HEK293 (cell line): Measurements from ENCODE around the gene C1orf56.

Source experiments
- BCL11A ChIP-seq: fragments of 450-650 bp; formaldehyde crosslinking; IDR thresholded peaks from 2 replicates; pipeline ENCODE4 v1.5.1; 2016; ENCODE audit warnings: low read depth, missing biosample characterization, missing genetic modification characterization
- EGR2 ChIP-seq: fragments of 450-650 bp; formaldehyde crosslinking; IDR thresholded peaks from 2 replicates; pipeline ENCODE4 v1.5.1; 2016; ENCODE audit warnings: low read depth, missing biosample characterization, missing genetic modification characterization
- GLIS2 ChIP-seq: fragments of 450-650 bp; formaldehyde crosslinking; IDR thresholded peaks from 2 replicates; pipeline ENCODE4 v1.5.1; 2016; ENCODE audit warnings: missing biosample characterization, missing genetic modification characterization
- HOXC10 ChIP-seq: sonication (generic); formaldehyde crosslinking; IDR thresholded peaks from 2 replicates; pipeline ENCODE4 v1.8.1; 2023; ENCODE audit warnings: mild to moderate bottlenecking, missing genetic modification reagents
- KLF9 ChIP-seq: fragments of 450-650 bp; formaldehyde crosslinking; IDR thresholded peaks from 2 replicates; pipeline ENCODE4 v1.5.1; 2016; ENCODE audit warnings: missing biosample characterization, missing genetic modification characterization, low read depth
- MEIS1 ChIP-seq: sonication (generic); formaldehyde crosslinking; IDR thresholded peaks from 2 replicates; pipeline ENCODE4 v1.8.1; 2022; ENCODE audit warnings: missing genetic modification reagents, mild to moderate bottlenecking, borderline replicate concordance
- PATZ1 ChIP-seq: fragments of 450-650 bp; formaldehyde crosslinking; IDR thresholded peaks from 2 replicates; pipeline ENCODE4 v1.5.1; 2016; ENCODE audit warnings: missing biosample characterization, missing genetic modification characterization
- PRDM6 ChIP-seq: fragments of 450-650 bp; formaldehyde crosslinking; IDR thresholded peaks from 2 replicates; pipeline ENCODE4 v1.5.1; 2017; ENCODE audit warnings: missing biosample characterization, missing genetic modification characterization
- SETDB1 ChIP-seq: IDR thresholded peaks from one replicate; pipeline ENCODE4 v1.6.1; 2017; ENCODE audit warnings: mild to moderate bottlenecking, low read length, moderate library complexity, mixed read lengths; ENCODE audit not compliant: insufficient read length
- SP3 ChIP-seq: fragments of 450-650 bp; formaldehyde crosslinking; IDR thresholded peaks from 2 replicates; pipeline ENCODE4 v1.5.1; 2016; ENCODE audit warnings: missing biosample characterization, missing genetic modification characterization
- ZBTB26 ChIP-seq: fragments of 450-650 bp; formaldehyde crosslinking; optimal IDR thresholded peaks from 2 replicates; pipeline ENCODE3; 2016; ENCODE audit warnings: missing biosample characterization, mild to moderate bottlenecking, missing genetic modification characterization
- ZBTB8A ChIP-seq: fragments of 450-650 bp; formaldehyde crosslinking; IDR thresholded peaks from 2 replicates; pipeline ENCODE4 v1.5.1; 2016; ENCODE audit warnings: missing biosample characterization, missing genetic modification characterization
- ZNF175 ChIP-seq: fragments of 450-650 bp; formaldehyde crosslinking; IDR thresholded peaks from 2 replicates; pipeline ENCODE4 v1.5.1; 2016; ENCODE audit warnings: missing biosample characterization, missing genetic modification characterization
- ZNF184 ChIP-seq: fragments of 450-650 bp; IDR thresholded peaks from 2 replicates; pipeline ENCODE4 v1.5.1; 2018; ENCODE audit warnings: missing biosample characterization, mild to moderate bottlenecking, missing genetic modification characterization
- ZNF2 ChIP-seq: fragments of 450-650 bp; formaldehyde crosslinking; IDR thresholded peaks from 2 replicates; pipeline ENCODE4 v1.5.1; 2016; ENCODE audit warnings: missing biosample characterization, missing genetic modification characterization
- ZNF24 ChIP-seq: fragments of 450-650 bp; formaldehyde crosslinking; IDR thresholded peaks from 2 replicates; pipeline ENCODE4 v1.5.1; 2016; ENCODE audit warnings: missing biosample characterization, missing genetic modification characterization
- ZNF26 ChIP-seq: fragments of 450-650 bp; formaldehyde crosslinking; IDR thresholded peaks from 2 replicates; pipeline ENCODE4 v1.5.1; 2016; ENCODE audit warnings: missing biosample characterization, missing genetic modification characterization
- ZNF292 ChIP-seq: fragments of 450-650 bp; formaldehyde crosslinking; IDR thresholded peaks from 2 replicates; pipeline ENCODE4 v1.5.1; 2016; ENCODE audit warnings: low read depth, missing biosample characterization, missing genetic modification characterization, borderline replicate concordance
- ZNF354C ChIP-seq: fragments of 450-650 bp; formaldehyde crosslinking; IDR thresholded peaks from 2 replicates; pipeline ENCODE4 v1.5.1; 2016; ENCODE audit warnings: missing biosample characterization, missing genetic modification characterization, low read depth, borderline replicate concordance
- ZNF449 ChIP-seq: fragments of 450-650 bp; formaldehyde crosslinking; IDR thresholded peaks from 2 replicates; pipeline ENCODE4 v1.5.1; 2017; ENCODE audit warnings: missing biosample characterization, mild to moderate bottlenecking, missing genetic modification characterization, moderate library complexity
- ZNF518A ChIP-seq: fragments of 450-650 bp; formaldehyde crosslinking; conservative IDR thresholded peaks from 2 replicates; pipeline ENCODE4 v1.5.1; 2016; ENCODE audit warnings: low read depth, missing biosample characterization, missing genetic modification characterization
- ZNF529 ChIP-seq: fragments of 450-650 bp; formaldehyde crosslinking; IDR thresholded peaks from 2 replicates; pipeline ENCODE4 v1.5.1; 2017; ENCODE audit warnings: missing genetic modification characterization, missing biosample characterization; ENCODE audit not compliant: insufficient replicate concordance
- ZNF670 ChIP-seq: fragments of 450-650 bp; formaldehyde crosslinking; IDR thresholded peaks from 2 replicates; pipeline ENCODE4 v1.5.1; 2016; ENCODE audit warnings: missing biosample characterization, missing genetic modification characterization, low read depth
- ZSCAN5A ChIP-seq: fragments of 450-650 bp; formaldehyde crosslinking; IDR thresholded peaks from 2 replicates; pipeline ENCODE4 v1.5.1; 2016; ENCODE audit warnings: missing biosample characterization, missing genetic modification characterization

The C1orf56 gene

GRCh38 chr1:151070474-151071276 is 23.1 kb downstream of the C1orf56 start, which contains the start of gene GABPB2 (continued):
- TF ChIP-seq ZNF529 (no peak), SETDB1 (no peak), EGR2 (tag by site-specific recombination) (peak; percentile 76), SP3 (peak; percentile 82), ZNF24 (tag by site-specific recombination) (peak; percentile 98), GLIS2 (tag by site-specific recombination) (peak; percentile 95), ZNF670 (no peak), PATZ1 (tag by site-specific recombination) (peak; percentile 100), BCL11A (peak; percentile 91), ZNF292 (tag by site-specific recombination) (no peak), ZNF449 (peak; percentile 66; the same call in 1 of the 2 replicates), MEIS1 (CRISPR knock-in tag) (no peak), PRDM6 (tag by site-specific recombination) (peak; percentile 20; the same call in 1 of the 2 replicates), HOXC10 (CRISPR knock-in tag) (no peak), ZNF2 (peak; percentile 99), ZBTB8A (peak; percentile 72), ZSCAN5A (peak; percentile 96), ZBTB26 (peak; percentile 60), ZNF26 (tag by site-specific recombination) (no peak), ZNF175 (tag by site-specific recombination) (no peak), ZNF518A (tag by site-specific recombination) (peak; percentile 66), KLF9 (peak; percentile 61), ZNF354C (tag by site-specific recombination) (0 out of 2 replicates have a peak, but pooled peaks have one; percentile 10), ZNF184 (tag by site-specific recombination) (peak; percentile 91)
